ENCODE data around the gene TMLHE.
"Not testable (repeated sequence)": the region's sequence is repeated elsewhere in the genome, so short reads cannot be mapped to it uniquely, and the experiment has no call there.

Gene TMLHE

DNA sequence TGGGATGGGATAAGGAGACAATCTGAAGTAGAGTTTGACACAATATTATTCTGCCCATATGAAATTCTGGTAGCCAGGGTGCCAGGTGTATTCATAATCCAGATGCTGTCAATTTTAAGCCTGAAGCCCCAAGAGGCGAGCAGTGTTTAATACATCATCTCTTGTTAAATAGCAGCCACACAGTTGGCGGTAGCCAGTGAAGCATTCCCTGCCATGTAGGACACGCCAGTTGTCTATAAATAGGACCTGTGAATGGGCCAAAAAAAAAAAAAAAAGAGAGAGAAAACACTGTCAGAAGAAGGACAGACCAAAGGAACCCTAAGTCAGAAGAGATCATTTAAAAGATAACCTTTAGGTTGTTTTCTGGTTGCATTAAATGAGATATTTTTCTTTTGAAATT lies 121.3 kb downstream of the TMLHE start:
- not testable (repeated sequence) for DNase-seq (ENCODE audit: low read depth)

DNA sequence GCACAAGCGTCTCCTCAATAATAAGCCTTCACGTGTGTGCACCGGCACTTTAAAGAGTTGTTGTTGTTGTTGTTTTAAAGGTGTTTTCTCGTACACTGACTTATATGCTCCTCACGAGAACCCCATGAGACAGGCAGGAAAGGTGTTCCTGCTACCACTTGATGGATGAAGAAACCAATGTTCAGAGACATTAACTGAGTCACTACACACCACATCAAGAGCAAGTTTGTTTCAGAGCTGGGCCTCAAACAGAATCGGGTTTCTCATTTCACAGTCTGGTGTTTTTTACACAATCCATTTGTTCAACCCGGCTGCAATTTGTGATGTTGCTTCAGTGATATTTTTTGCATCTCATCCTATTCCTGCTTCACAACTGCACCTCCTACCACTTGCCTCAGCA lies 135.6 kb downstream of the TMLHE start:
- not testable (repeated sequence) for DNase-seq (ENCODE audit: low read depth)

DNA sequence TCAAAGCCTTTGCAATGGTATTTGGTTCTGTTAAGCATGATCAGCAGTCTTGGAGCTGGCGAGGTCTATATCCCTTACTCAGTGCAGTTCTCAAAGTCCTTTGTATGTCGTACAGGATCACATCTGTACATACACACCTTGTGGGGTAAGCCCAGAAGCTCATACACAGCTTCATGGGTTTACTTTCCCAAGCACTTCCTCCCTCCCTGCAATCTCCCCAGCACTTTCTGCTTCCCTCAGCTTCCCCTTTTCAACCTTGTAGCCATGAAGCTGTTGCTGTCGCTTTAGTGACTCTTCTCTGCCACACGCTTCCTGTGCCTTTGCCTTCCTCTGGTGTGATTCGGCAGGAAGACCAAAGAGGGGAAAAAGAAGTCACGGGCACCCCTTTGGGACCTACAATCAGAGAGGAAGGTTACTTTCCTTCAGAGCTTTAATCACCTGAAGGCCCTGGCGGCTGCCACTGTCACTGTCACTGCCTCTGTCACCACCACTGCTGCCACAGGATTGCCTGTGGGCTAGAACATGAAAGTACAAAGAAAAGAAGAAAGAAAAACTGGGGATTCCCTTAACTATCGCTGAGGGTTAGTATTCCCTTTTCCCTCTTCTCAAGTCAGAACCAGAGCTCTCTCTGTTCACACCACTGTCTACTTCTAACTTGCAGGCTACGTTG lies 146.3 kb downstream of the TMLHE start:
- DNase-seq (ENCODE audit: low read depth) = not testable (repeated sequence)

DNA sequence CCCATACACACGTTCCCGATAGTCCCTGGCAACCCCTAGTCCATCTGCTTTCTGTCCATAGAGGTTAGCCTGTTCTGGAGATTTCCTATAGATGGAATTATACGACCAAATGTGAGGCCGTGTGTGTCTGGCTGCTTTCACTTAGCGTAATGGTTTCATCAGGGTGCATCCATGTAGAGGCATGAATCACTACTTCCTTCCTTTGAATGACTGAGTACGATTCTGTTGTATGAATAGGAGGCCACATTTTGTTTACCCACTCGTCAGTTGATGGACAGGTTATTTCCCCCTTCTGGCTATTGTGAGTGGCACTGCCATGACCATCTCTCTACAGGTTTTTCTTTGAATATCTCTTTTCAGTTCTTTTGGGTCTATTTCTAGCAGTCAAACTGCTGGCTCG lies 152.3 kb downstream of the TMLHE start:
- not testable (repeated sequence) for DNase-seq (ENCODE audit: low read depth)

DNA sequence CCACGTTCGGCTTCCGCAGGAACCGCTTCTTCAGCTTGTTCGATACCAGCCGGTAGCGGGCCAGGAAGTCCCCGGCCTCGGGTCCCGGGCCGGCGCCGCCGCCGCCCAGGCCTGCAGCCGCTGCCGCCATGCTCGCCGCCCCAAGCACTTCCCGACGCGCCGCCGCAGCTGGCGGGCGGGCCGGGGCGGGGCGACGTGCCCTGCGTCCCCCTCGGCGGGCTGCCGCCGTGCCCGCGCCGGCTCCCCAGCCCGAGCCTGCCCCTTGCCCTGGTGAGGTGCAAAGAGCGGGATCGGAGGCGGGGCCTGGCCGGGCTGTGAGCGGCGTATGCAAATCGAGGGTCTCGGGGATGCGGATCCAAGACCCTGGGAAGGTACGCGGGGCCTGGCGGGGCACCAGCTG lies 154.3 kb downstream of the TMLHE start, which contains the start of gene F8A3:
F8A3 (minus strand) TSS at position 150 of the 400 bp plus-strand sequence; CDS start at position 130, 20 bp downstream.
- DNase-seq (ENCODE audit: low read depth) = not testable (repeated sequence)

DNA sequence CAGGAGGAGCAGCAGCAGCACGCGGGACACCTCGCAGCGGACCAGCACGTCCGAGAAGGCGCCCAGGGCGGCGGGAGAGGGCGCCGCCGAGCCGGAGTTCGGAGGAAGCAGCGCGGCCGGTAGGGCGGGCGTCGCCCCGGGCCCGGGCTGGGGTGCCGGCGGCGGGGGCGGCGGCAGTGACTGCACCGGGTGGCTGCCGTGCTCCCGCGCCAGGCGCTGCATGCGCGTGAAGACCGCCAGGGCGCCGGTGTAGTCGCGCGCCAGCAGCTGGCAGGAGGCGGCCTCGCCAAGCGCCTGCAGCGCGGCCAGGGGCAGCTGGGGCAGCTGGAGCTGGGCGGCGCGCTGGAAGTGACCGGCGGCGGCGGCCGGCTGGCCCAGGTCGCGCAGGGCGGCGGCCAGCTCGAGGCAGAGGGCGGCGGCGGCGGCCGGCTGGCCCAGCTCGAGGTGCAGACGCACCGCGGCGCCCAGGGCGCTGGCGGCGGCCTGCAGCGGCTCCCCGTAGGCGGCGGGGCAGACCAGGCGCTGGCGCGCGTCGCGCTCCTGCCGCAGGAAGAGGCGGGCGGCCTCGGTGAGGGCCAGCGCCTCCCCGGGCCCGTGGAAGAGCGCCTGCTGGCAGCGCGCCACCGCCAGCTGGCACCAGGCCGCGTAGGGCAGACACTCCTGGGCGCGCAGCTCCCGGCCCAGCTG lies 154.8 kb downstream of the TMLHE start:
- not testable (repeated sequence) for DNase-seq (ENCODE audit: low read depth)

DNA sequence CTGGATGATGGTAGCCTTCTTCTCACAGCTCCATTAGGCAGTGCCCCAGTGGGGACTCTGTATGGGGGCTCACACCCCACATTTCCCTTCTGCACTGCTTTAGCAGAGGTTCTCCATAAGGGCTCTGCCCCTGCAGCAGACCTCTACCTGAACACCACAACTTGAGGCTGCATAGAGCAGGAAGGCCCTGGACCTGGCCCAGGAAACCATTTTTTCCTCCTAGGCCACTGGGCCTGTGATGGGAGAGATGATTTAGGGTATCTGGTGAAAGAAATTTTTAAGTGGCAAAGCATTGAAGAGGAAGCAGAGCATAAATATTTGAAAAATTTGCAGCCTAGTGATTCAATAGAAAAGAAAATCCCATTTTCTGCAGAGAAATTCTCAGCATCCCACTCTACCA lies 171.7 kb downstream of the TMLHE start:
- DNase-seq (ENCODE audit: low read depth) = no peak

Data from GM04504 (cell line).